ENCODE data around the gene FXYD7.
"Not testable (repeated sequence)": the region's sequence is repeated elsewhere in the genome, so short reads cannot be mapped to it uniquely, and the experiment has no call there.

Gene FXYD7

GRCh38 chr19:35144600-35145436, 1.8 kb downstream of the FXYD7 start:
- no peak for DNase-seq (ENCODE audit: low read depth)

DNA sequence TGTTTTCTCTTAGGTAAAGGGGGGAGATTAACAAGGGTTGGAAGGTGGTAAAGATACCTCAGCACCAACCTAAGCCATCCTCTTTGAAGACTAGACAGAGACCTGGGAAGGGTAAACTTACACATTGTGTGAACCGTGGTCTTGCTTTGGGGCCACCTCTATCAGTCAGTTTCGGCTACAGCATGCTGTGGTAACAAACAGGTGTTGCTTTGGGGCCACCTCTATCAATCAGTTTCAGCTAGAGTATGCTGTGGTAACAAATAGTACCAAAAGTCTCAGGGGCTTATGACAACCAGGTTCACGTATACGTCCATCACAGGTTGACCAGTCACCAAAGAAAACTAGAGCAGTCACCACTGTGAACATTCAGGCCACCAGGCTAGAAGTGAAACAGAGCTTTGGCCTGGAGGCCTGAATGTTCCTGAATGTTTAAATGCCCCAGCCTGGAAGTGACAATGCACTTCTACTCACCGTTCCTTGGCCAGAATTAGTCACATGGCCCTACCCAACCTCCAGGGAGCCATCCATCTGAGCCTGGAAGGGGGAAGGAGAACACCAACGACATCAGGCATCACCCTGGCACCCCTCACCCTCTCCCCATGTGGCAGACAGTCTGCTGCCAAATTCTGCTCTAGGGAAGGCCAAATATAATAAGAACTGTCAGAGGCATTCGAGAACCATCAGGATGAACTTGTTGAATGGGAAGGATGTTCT, 3.8 kb downstream of the FXYD7 start:
- DNase-seq (ENCODE audit: low read depth): no peak

- DNase-seq (ENCODE audit: low read depth): no peak
Measured at GRCh38 chr19:35149463-35149862, 6.4 kb downstream of the FXYD7 start.

GRCh38 chr19:35150445-35150844, 7.4 kb downstream of the FXYD7 start:
- DNase-seq (ENCODE audit: low read depth): no peak

DNA sequence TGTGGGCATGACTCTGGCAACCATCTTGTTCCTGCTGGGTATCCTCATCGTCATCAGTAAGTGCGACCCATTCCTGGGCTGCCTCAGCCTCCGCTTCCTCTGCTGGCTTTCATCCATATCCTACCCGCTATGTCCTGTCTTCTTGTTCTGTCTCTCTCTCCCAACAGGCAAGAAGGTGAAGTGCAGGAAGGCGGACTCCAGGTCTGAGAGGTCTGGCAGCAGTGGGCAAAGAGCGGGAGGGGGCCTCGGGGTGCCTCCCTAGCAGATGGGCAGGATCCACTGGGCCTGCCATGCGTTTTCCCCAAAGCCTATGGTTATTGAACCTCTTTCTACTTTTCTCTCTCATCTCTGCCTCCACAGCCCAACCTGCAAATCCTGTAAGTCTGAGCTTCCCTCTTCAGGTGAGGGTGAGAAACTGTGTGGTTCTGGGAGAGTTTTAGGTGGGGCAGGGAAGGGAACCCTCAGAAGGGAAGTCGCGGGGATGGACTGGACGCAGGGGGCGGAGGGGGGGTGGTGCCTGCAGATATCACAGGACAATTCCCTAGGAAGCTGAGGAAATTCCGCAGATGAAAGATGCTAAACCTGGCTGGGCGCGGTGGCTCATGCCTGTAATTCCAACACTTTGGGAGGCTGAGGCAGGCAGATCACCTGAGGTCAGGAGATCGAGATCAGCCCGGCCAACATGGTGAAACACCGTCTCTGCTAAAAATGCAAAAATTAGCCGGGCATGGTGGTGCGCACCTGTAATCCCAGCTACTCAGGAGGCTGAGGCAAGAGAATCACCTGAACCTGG, 8.4 kb downstream of the FXYD7 start:
- DNase-seq (ENCODE audit: low read depth): no peak

- DNase-seq (ENCODE audit: low read depth): not testable (repeated sequence)
Measured at GRCh38 chr19:35153129-35153522, 10.1 kb downstream of the FXYD7 start.

- DNase-seq (ENCODE audit: low read depth): peak; percentile 65
Measured at GRCh38 chr19:35153701-35154524, 10.9 kb downstream of the FXYD7 start.

GRCh38 chr19:35154525-35155406, 11.7 kb downstream of the FXYD7 start, which contains the start of gene FXYD5:
Gene FXYD5 (plus strand): TSS chr19:35154735. CDS start chr19:35155551, 816 bp downstream.
- DNase-seq (ENCODE audit: low read depth): peak; percentile 53

GRCh38 chr19:35155441-35155840, 12.4 kb downstream of the FXYD7 start:
- no peak for DNase-seq (ENCODE audit: low read depth)

DNA sequence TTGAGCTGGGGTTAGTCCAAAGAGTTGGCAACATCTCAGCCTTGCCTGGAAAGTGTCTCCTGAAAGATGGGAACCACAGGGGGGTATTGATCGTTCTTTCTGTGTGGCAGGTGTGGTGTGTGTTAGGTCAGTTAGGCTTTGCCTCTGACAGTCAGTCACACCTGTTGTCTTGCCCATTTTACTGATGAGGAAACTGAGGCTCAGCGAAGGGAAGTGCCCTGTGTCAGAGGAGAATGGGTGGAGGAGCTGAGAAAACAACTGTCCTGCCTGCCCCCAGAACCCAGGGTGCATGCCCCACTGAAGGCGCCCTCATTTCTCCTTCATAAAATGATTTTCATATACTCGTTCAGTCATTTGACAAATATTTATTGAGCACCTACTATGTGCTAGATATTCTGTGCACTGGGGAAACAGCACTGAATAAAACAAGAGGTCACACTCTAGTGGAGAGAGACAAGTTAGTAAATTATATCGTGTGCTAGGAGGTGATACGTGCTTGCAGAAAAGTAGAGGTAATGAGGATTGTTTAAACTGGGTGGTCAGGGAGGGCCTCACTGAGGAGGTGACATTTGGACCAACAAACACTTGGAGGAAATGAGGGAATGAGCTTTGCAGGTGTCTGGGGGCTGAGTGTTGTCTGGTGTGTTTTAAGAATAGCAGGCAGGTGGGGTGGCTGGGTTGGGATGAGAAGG, 13.1 kb downstream of the FXYD7 start:
- no peak for DNase-seq (ENCODE audit: low read depth)

DNA sequence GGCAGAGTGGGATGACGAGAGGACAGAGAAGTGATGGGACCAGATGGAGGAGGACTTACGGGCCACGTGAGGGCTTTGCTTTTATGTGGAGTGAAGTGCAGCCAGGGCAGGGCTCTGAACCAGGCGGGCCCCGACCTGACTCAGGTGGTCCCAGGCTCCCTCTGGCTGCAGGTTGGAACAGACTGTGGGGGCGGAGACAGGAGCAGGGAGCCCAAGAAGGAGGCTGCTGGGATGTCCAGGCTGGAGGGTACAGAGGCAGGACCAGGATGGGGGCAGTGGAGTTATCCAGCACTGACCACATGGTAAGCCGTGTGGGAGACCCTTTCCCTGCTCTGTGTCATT, 13.6 kb downstream of the FXYD7 start:
- DNase-seq (ENCODE audit: low read depth): no peak

GRCh38 chr19:35157431-35157830, 14.4 kb downstream of the FXYD7 start:
- no peak for DNase-seq (ENCODE audit: low read depth)

DNA sequence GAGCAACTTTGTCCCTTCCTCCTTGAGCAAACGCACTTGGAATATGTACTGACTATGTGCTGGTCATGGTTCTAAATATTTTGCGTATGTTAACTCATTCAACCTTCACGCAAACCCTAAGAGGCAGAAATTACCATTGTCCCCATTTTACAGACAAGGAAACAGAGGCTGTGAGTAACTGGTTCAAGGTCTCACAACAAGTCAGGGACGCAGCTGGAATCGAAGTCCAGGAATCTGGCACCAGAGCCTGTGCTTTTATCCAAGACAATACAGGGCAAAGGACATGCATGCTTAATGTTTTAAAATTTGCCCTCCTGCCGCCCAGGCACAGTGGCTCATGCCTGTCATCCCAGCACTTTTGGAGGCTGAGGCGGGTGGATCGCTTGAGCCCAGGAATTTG, 16.6 kb downstream of the FXYD7 start:
- no peak for DNase-seq (ENCODE audit: low read depth)

DNA sequence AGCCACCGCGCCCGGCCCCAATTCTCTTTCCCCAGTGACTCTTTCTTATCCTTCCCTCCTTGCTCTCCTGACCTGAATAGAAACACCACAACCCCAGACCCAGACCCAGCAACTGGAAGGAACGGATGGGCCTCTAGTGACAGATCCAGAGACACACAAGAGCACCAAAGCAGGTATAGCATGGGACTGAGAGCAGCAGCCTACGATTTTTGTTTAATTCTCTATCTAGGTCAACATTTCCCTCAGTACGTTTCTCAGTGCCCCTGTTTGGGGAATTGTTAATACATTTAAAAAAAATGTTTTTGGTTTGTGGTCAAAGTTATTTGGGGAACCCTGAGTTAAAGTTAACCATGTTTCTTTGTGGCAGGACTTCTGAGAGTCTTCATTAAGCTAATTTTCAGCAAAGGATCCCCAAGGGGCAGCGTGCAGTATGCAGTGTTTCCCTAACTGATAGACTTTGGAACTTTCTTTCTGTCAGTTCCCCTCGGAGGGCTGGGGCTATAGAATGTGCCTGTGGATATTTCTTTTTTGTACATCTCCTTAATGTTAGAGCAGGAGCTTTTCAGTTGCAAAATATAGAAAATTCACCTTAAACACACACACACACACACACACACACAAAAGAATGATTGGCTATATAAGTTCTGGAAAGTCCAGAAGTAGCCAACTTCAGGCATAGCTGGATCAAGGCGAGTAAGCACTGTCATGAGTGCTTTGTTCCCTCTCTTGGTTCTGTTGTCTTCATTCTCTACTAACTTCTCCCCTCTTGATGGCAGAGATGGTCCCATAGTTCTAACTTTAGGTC, 17.8 kb downstream of the FXYD7 start:
- DNase-seq (ENCODE audit: low read depth): no peak

DNA sequence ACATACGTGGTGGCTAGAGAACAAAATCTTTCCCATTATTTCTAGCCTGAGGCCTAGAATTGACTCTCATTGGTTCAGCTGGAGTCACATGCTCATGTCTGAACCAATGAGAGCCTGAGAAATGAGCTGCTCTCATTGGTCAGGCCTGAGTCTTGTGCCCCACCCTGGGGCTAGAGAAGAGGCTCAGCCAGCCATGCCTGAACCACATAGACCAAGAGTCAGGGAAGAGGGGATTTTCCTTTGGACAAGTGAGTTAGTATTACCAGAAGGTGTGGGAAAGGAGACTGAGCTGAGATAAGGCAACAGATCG, 18.3 kb downstream of the FXYD7 start:
- no peak for DNase-seq (ENCODE audit: low read depth)

DNA sequence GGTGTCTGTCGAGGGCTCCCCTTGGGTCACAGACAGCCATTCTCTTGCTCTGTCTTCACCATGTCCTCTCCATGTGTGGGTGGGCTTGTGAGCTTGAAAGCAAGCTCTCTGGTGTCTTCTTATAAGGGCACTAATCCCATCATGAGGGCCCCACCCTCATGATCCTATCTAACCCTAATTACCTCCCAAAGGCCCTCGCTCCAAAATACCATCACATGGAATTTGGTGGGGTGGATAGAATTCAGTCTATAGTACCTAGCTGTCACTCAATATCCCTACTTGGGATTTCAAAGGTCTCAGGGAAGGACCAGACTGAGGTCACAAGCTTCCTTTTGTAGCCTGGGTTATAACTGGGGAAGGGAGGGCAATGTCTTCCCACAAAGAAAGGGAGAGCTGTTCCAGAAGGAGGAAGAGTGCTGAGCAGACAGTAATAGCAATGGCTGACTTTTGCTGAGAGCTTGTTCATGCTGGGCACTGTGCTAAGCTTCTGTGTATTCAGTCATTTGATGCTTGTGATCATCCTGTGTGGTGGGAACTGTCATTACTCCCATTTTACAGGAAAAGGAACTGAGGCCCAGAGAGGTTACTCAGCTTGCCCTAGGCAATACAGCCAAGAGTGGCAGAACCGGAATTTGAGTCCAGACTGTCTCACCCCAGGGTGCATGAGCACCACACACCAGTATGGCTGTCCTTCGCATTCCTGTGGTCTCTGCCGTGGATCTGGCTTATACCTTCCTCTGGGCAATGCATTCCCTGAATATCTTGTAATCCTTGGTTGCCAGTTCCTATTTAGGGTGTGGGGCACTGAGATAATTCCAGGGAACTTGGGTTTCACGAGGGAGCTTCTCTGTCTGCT, 19.6 kb downstream of the FXYD7 start:
- no peak for DNase-seq (ENCODE audit: low read depth)

DNA sequence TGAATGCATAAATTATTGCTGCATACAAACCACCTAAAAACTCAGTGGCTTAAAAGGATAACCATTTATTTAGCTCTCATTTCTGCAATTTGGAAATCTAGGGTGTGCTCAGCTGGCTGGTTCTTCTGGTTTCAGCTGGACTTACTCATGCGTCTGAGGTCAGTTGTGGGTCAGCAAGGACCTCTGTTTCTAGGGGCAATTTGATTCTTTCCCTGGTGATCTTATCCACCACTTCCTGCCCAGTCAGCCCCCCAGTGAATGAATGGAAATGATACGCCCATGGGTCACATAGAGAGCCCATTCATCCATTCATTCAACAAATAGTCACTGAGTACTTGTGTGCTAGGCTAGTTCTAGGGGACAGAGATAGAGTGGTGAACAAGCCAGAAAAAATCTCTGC, 21.4 kb downstream of the FXYD7 start:
- DNase-seq (ENCODE audit: low read depth): no peak

Data from T follicular helper cell (primary cell).